ENCODE measurements around the gene SMAD7. TPM values are rescaled to one million over a fixed set of nuclear protein-coding genes. Genes with fewer than 3 reads are reported as not detected.

The SMAD7 gene
- 18.9 and 19.9 TPM in 2 replicates for polyA plus RNA-seq (2011; rRNA removed)
- polyA plus RNA-seq (2012; cell fraction: cytosol; rRNA removed): 38.2 and 48.5 TPM in 2 replicates
- polyA plus RNA-seq (2012; cell fraction: nucleus; rRNA removed): 76.0 and 84.4 TPM in 2 replicates
- polyA plus RNA-seq (2017; fragmentation: RNase III; extraction: RNeasy Plus Mini Kit Qiagen cat#74134 plus additional on column Dnase treatment): 26.9 to 29.1 TPM (median 29.0 TPM) in 3 replicates
- 51.4 and 52.2 TPM in 2 replicates for polyA minus RNA-seq (2011; rRNA and poly(A)+ RNA removed)

- Histone ChIP-seq H3K27ac (peak within 1 kb of the TSS; percentile 92 to 99), H3K4me1 (peaks cover 30% of the 10 kb centered on the region), H3K9me3 (no peaks in the 10 kb centered on the region), H3K4me3 (peak within 1 kb of the TSS; percentile 80), H3K4me2 (peak within 1 kb of the TSS; percentile 97)
- ATAC-seq: no peak
- POLR2A ChIA-PET: interaction anchor here (0.6 to 2.1 kb wide), 9 partner anchors 9 to 227 kb away, joined by 3 to 27 read pairs (median 7); no protein-coding TSS in a partner anchor
- WGBS (ENCODE audit: missing lambda C conversion rate): 1% methylated on average over 24 of the region's 71 CpGs
- no peak for FAIRE-seq
- CTCF ChIA-PET: interaction anchor here (1.3 to 1.4 kb wide), 2 partner anchors 18 to 228 kb away, joined by 3 to 4 read pairs; no protein-coding TSS in a partner anchor
- TF ChIP-seq POLR2AphosphoS2 (conservative IDR thresholded peaks at IDR 0.05; ENCODE audit: low read length): no peak
- no peak for DNase-seq (ENCODE audit: low read depth in 1 of 2, low spot score in 1 of 2)
Observed at GRCh38 chr18:48950536-48951447, at the start of gene SMAD7. Gene SMAD7, minus strand, starts transcription at chr18:48950965. Its CDS starts 541 bp downstream, at chr18:48950424.

- Histone ChIP-seq H3K27ac (peak overlapping the region; percentile 91 to 100), H3K4me2 (no peak overlapping the region), H3K9me3 (no peaks in the 10 kb centered on the region), H3K4me1 (peaks cover 41% of the 10 kb centered on the region), H3K4me3 (no peak overlapping the region)
- ATAC-seq: no peak
- ChIA-PET CTCF (no interaction called here), POLR2A (interaction anchor here (2.9 kb wide), 1 partner anchor 48 kb away, joined by 27 read pairs; no protein-coding TSS in a partner anchor)
- TF ChIP-seq NPAS2 (CRISPR knock-in tag; IDR thresholded peaks at IDR 0.05; ENCODE audit: borderline replicate concordance): no peak
- TF ChIP-seq JUN (IDR thresholded peaks at IDR 0.05): no peak
- no peak for TF ChIP-seq E2F6 (IDR thresholded peaks at IDR 0.05; ENCODE audit: borderline replicate concordance, low read depth)
- TF ChIP-seq CBX8 (IDR thresholded peaks at IDR 0.05): no peak
- no peak for TF ChIP-seq FOSB (CRISPR knock-in tag; IDR thresholded peaks at IDR 0.05)
- TF ChIP-seq BHLHE40 (IDR thresholded peaks at IDR 0.05; ENCODE audit: low read depth, low read length): no peak
- TF ChIP-seq REST (IDR thresholded peaks at IDR 0.05): no peak
- no peak for TF ChIP-seq PHF8 (IDR thresholded peaks at IDR 0.05; ENCODE audit: borderline replicate concordance, low read depth)
- no peak for TF ChIP-seq RCOR1 (IDR thresholded peaks at IDR 0.05; ENCODE audit: low read depth, low read length)
- no peak for TF ChIP-seq ELK1 (IDR thresholded peaks at IDR 0.05; ENCODE audit: low read depth, low read length)
- TF ChIP-seq HES2 (IDR thresholded peaks at IDR 0.05): no peak
- TF ChIP-seq CHD2 (IDR thresholded peaks at IDR 0.05; ENCODE audit: low read length, partially characterized antibody): no peak
- no peak for TF ChIP-seq ZC3H11A (IDR thresholded peaks at IDR 0.05)
- no peak for TF ChIP-seq KDM1A (IDR thresholded peaks at IDR 0.05; ENCODE audit: low read depth)
- DNase-seq (ENCODE audit: low read depth in 1 of 2, low spot score in 1 of 2): no peak
- 87% methylated on average over 11 of the region's 11 CpGs for WGBS (ENCODE audit: missing lambda C conversion rate)
- FAIRE-seq: no peak
Observed at GRCh38 chr18:48999569-48999968, 48.8 kb upstream of the SMAD7 start.

All from A549 (cell line).